HG03159 (cell line): ENCODE measurements around the gene DTWD2.
A peak's percentile ranks its signal among the peaks of the same experiment; 100 is the strongest.

Source experiments
- ATAC-seq: cut with Tn5 transposase; IDR thresholded peaks from one replicate; pipeline ENCODE4 v1.9.1; 2021; ENCODE audit warnings: mild to moderate bottlenecking, moderate library complexity; ENCODE audit not compliant: unreplicated experiment

The DTWD2 gene

GRCh38 chr5:118987988-118988865 lies at the start of gene DTWD2:
TSS of gene DTWD2 (minus strand) at chr5:118988547. CDS start at chr5:118988511, 36 bp downstream.
- ATAC-seq, result peak; percentile 93

GRCh38 chr5:119037496-119038215 lies 49.3 kb upstream of the DTWD2 start:
- no peak for ATAC-seq

- ATAC-seq, result no peak
Measured at GRCh38 chr5:119036101-119036762, 47.9 kb upstream of the DTWD2 start.

GRCh38 chr5:119033135-119033534 lies 44.8 kb upstream of the DTWD2 start:
- ATAC-seq, result no peak

GRCh38 chr5:119032656-119033055 lies 44.3 kb upstream of the DTWD2 start:
- no peak for ATAC-seq

- peak; percentile 58 for ATAC-seq
Measured at GRCh38 chr5:119031905-119032304, 43.6 kb upstream of the DTWD2 start.

GRCh38 chr5:119031011-119031886 lies 42.9 kb upstream of the DTWD2 start:
- ATAC-seq, result peak; percentile 75

GRCh38 chr5:119028575-119028974 lies 40.2 kb upstream of the DTWD2 start:
- ATAC-seq, result no peak

GRCh38 chr5:119022773-119023172 lies 34.4 kb upstream of the DTWD2 start:
- no peak for ATAC-seq

- ATAC-seq, result peak; percentile 60
Measured at GRCh38 chr5:119022017-119022745, 33.8 kb upstream of the DTWD2 start.

- ATAC-seq, result no peak
Measured at GRCh38 chr5:119021149-119021732, 32.9 kb upstream of the DTWD2 start.

GRCh38 chr5:119019949-119020348 lies 31.6 kb upstream of the DTWD2 start:
- ATAC-seq, result no peak

- ATAC-seq, result no peak
Measured at GRCh38 chr5:119019501-119019900, 31.2 kb upstream of the DTWD2 start.

GRCh38 chr5:119017994-119018393 lies 29.6 kb upstream of the DTWD2 start:
- no peak for ATAC-seq

- ATAC-seq, result peak; percentile 87
Measured at GRCh38 chr5:119016125-119016774, 27.9 kb upstream of the DTWD2 start.

GRCh38 chr5:119011186-119011585 lies 22.8 kb upstream of the DTWD2 start:
- no peak for ATAC-seq

GRCh38 chr5:119010206-119010605 lies 21.9 kb upstream of the DTWD2 start:
- no peak for ATAC-seq

- no peak for ATAC-seq
Measured at GRCh38 chr5:119009131-119009530, 20.8 kb upstream of the DTWD2 start.

- ATAC-seq, result no peak
Measured at GRCh38 chr5:118999696-119000095, 11.3 kb upstream of the DTWD2 start.
